ENCODE measurements around the gene TMEM255B. TPM values are rescaled to one million over a fixed set of nuclear protein-coding genes. Genes with fewer than 3 reads are reported as not detected.
A peak's percentile ranks its signal among the peaks of the same experiment; 100 is the strongest.

TMEM255B gene
- total and polyA plus RNA-seq, 5 donors: 6.2 to 9.9 (median 8.8) TPM

GRCh38 chr13:113729187-113730019 lies 29.6 kb upstream of the TMEM255B start:
- Histone ChIP-seq H3K4me3 (ENCODE audit: low read length) (no peak overlapping the region), H3K4me1 (ENCODE audit: control insufficient read depth, insufficient read depth, low read length) (no peaks in the 10 kb centered on the region), H3K9me3 (ENCODE audit: control insufficient read depth, low read length) (no peaks in the 10 kb centered on the region), H3K27me3 (ENCODE audit: control insufficient read depth, insufficient read depth) (no peaks in the 10 kb centered on the region), H3K27ac (ENCODE audit: low read length) (no peak overlapping the region)
- intact Hi-C loops (cut with DNase I): no loop called here
- ATAC-seq (peak; percentile 36 to 43), DNase-seq (peak in 2 of 3 donors; percentile 41 to 71)
- WGBS: 60% methylated on average over 34 of the region's 34 CpGs

- H3K4me1 ChIP-seq (ENCODE audit: control insufficient read depth, insufficient read depth, low read length): no peaks in the 10 kb centered on the region
- H3K9me3 ChIP-seq (ENCODE audit: control insufficient read depth, low read length): no peaks in the 10 kb centered on the region
- H3K27me3 ChIP-seq (ENCODE audit: control insufficient read depth, insufficient read depth): no peaks in the 10 kb centered on the region
- ATAC-seq (no peak), DNase-seq (no peak)
- 68% methylated on average over 21 of the region's 21 CpGs for WGBS
- intact Hi-C loops (cut with DNase I): no loop called here
- no peak overlapping the region for H3K4me3 ChIP-seq (ENCODE audit: low read length)
- H3K27ac ChIP-seq (ENCODE audit: low read length): no peak overlapping the region
Measured at GRCh38 chr13:113730258-113730691, 28.8 kb upstream of the TMEM255B start.

GRCh38 chr13:113730831-113731191 lies 28.2 kb upstream of the TMEM255B start:
- DNase-seq (no peak), ATAC-seq (no peak)
- Histone ChIP-seq H3K4me3 (ENCODE audit: low read length) (no peak overlapping the region), H3K27ac (ENCODE audit: low read length) (no peak overlapping the region), H3K27me3 (ENCODE audit: control insufficient read depth, insufficient read depth) (no peaks in the 10 kb centered on the region), H3K9me3 (ENCODE audit: control insufficient read depth, low read length) (no peaks in the 10 kb centered on the region), H3K4me1 (ENCODE audit: control insufficient read depth, insufficient read depth, low read length) (no peaks in the 10 kb centered on the region)
- 96% methylated on average over 4 of the region's 4 CpGs for WGBS
- intact Hi-C loops (cut with DNase I): no loop called here

DNA sequence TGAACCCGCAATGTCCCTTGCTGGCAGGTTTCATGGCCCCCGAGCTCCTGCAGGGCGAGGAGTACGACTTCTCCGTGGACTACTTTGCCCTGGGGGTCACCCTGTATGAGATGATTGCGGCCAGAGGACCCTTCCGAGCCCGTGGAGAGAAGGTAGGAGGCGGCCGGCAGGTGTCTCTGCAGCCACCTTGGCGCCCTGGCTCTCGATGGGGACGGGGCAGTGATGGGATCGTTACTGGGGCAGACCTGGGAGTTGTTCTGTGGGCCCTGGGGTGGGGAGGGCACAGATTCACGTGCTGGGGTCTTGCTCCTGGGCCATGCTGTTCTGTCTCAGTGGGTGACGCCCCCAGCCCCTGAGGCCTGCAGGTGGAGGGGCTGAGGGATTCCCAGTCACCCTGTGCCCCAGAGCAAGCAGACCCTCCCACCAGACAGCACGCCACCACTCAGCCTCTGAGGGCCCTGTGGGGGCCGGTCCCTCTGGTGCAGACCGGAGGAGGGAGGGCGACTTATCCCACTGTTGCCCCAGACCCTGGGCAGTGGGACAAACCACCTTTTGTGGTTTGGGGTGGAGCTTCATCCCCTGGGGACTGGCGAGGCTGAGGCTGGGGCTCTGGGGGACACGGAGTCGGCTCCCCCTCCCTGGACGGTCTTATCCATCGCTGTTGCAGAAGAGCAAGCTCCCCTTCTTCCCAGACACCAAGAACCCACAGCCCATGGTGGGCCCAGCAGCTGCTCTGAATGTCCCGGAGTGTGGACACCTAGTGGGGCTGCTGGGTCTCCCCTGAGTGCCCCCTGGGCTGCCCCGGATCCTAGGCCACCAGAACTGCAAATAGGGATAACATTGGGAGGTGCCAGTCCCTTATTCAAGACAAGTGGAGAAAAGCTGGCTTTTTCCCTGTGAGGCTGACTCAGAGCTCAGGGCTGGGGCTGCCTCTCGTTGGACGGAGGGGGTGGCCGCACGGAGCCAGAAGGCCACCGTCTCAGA lies 27.5 kb upstream of the TMEM255B start:
- H3K9me3 ChIP-seq (ENCODE audit: control insufficient read depth, low read length): no peaks in the 10 kb centered on the region
- no peak overlapping the region for H3K27ac ChIP-seq (ENCODE audit: low read length)
- H3K27me3 ChIP-seq (ENCODE audit: control insufficient read depth, insufficient read depth): no peaks in the 10 kb centered on the region
- ATAC-seq: no peak
- no peaks in the 10 kb centered on the region for H3K4me1 ChIP-seq (ENCODE audit: control insufficient read depth, insufficient read depth, low read length)
- H3K4me3 ChIP-seq (ENCODE audit: low read length): no peak overlapping the region
- DNase-seq: peak in 1 of 3 donors; percentile 47
- WGBS: 84% methylated on average over 32 of the region's 32 CpGs
- intact Hi-C loops (cut with DNase I): no loop called here

DNA sequence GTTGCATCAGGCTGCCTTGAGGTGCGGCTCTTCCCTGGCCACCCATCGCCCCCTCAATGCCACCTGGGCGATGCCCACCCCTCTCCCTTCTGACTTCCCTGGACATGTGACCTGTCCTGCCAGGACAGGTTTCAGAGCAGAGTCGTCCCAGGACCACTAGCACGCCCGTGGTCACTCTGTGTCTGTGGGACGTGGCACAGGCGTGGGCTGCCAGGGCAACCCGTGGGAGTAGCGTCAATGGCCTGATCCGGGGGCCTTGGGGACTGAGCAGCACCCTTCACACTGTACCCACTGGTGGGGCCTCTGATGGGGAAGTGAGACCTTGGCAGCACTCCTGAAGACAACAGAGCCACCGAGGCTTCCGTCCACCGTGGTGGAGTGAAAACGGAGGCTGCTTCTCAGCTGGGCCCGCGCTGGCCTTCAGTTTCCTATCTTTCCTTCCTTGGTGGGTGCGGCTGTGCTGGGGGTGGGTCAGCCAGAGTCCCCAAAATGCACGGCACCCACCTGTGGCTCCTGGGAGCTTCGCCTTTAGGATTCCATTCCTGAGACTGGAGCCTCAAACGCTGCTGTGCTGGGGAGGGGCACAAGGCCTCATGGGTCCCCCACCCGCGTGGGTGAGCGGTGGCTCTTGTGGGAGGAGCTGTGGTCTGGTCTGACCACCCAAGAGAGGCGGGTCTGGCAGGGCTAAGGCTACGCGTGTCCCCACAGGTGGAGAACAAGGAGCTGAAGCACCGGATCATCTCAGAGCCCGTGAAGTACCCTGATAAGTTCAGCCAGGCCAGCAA lies 26.7 kb upstream of the TMEM255B start:
- Histone ChIP-seq H3K27me3 (ENCODE audit: control insufficient read depth, insufficient read depth) (no peaks in the 10 kb centered on the region), H3K27ac (ENCODE audit: low read length) (no peak overlapping the region), H3K4me3 (ENCODE audit: low read length) (no peak overlapping the region), H3K4me1 (ENCODE audit: control insufficient read depth, insufficient read depth, low read length) (no peaks in the 10 kb centered on the region), H3K9me3 (ENCODE audit: control insufficient read depth, low read length) (no peaks in the 10 kb centered on the region)
- DNase-seq: peak in 1 of 3 donors; percentile 43
- intact Hi-C loops (cut with DNase I): no loop called here
- ATAC-seq: no peak
- 78% methylated on average over 29 of the region's 29 CpGs for WGBS

GRCh38 chr13:113732961-113733950 lies 25.8 kb upstream of the TMEM255B start:
- ATAC-seq (no peak), DNase-seq (peak in 1 of 3 donors; percentile 30)
- intact Hi-C loops (cut with DNase I): no loop called here
- no peaks in the 10 kb centered on the region for H3K27me3 ChIP-seq (ENCODE audit: control insufficient read depth, insufficient read depth)
- H3K9me3 ChIP-seq (ENCODE audit: control insufficient read depth, low read length): no peaks in the 10 kb centered on the region
- H3K27ac ChIP-seq (ENCODE audit: low read length): no peak overlapping the region
- H3K4me3 ChIP-seq (ENCODE audit: low read length): no peak overlapping the region
- H3K4me1 ChIP-seq (ENCODE audit: control insufficient read depth, insufficient read depth, low read length): no peaks in the 10 kb centered on the region
- WGBS: 90% methylated on average over 55 of the region's 55 CpGs

DNA sequence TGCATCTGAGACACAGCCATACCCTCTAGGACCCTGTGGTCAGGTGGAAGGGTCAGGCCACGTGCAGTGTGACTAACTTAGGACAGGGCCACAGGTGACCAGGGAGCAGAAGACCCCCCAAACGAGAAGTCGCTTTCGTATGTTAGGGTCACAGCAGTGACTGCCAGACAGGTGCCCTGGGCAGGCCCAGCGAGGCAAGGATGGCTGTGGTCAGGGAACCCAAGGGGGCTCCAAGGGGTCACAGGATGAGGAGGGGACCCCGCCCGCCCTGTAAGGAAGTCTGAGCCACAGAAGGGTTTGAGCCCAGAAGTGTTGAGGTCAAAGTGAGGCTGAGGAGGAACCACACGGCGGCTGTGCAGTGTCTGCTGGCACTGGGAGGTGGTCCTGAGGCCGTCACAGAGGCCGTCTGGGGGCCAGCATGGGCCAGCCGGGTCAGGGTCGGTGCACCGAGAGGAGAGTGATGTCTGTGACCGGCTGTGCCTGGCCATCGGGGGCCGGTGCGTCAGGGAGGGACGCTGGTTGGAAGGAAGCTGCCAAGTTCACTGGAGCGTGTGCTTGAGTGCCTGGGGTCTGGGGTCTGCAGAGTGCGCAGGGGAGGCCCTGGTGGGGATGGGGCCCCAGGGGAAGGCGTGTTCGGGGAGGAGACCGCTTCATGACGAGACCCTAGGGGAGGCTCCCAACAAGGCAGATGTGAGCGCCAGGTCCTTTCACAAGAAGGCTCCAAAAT lies 24.8 kb upstream of the TMEM255B start:
- intact Hi-C loops (cut with DNase I): no loop called here
- WGBS: 85% methylated on average over 26 of the region's 26 CpGs
- ATAC-seq: no peak
- Histone ChIP-seq H3K4me3 (ENCODE audit: low read length) (no peak overlapping the region), H3K27ac (ENCODE audit: low read length) (no peak overlapping the region), H3K4me1 (ENCODE audit: control insufficient read depth, insufficient read depth, low read length) (no peaks in the 10 kb centered on the region), H3K9me3 (ENCODE audit: control insufficient read depth, low read length) (no peaks in the 10 kb centered on the region), H3K27me3 (ENCODE audit: control insufficient read depth, insufficient read depth) (no peaks in the 10 kb centered on the region)
- no peak for DNase-seq

- DNase-seq (no peak), ATAC-seq (no peak)
- H3K27me3 ChIP-seq (ENCODE audit: control insufficient read depth, insufficient read depth): no peaks in the 10 kb centered on the region
- no peaks in the 10 kb centered on the region for H3K9me3 ChIP-seq (ENCODE audit: control insufficient read depth, low read length)
- no peaks in the 10 kb centered on the region for H3K4me1 ChIP-seq (ENCODE audit: control insufficient read depth, insufficient read depth, low read length)
- WGBS: 77% methylated on average over 8 of the region's 8 CpGs
- no peak overlapping the region for H3K27ac ChIP-seq (ENCODE audit: low read length)
- intact Hi-C loops (cut with DNase I): no loop called here
- no peak overlapping the region for H3K4me3 ChIP-seq (ENCODE audit: low read length)
Measured at GRCh38 chr13:113734826-113735125, 24.2 kb upstream of the TMEM255B start.

DNA sequence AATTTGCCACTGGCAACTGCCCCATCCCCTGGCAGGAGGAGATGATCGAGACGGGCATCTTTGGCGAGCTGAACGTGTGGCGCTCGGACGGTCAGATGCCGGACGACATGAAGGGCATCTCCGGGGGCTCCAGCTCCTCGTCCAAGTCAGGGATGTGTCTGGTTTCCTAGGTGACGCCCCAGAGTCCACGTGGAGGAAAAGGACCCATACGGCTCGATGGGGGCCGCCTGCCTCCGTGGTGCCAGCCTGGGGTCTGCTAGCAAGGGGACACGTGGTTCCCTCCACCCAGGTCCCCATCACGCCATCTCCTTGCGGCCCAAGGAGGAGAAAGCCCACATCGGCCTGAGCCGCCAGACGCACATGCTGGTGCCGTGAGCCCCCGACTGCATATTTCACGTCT lies 23.8 kb upstream of the TMEM255B start:
- WGBS: 90% methylated on average over 26 of the region's 26 CpGs
- H3K27ac ChIP-seq (ENCODE audit: low read length): no peak overlapping the region
- intact Hi-C loops (cut with DNase I): no loop called here

More for the DNA sequence above, 23.8 kb upstream of the TMEM255B start:
- Histone ChIP-seq H3K4me1 (ENCODE audit: control insufficient read depth, insufficient read depth, low read length) (no peaks in the 10 kb centered on the region), H3K4me3 (ENCODE audit: low read length) (no peak overlapping the region), H3K9me3 (ENCODE audit: control insufficient read depth, low read length) (no peaks in the 10 kb centered on the region), H3K27me3 (ENCODE audit: control insufficient read depth, insufficient read depth) (no peaks in the 10 kb centered on the region)
- DNase-seq (peak in 1 of 3 donors; percentile 44), ATAC-seq (no peak)

All from right cardiac atrium (tissue), 5 donors.